GM12878 (cell line): ENCODE results near the gene NFS1. TPM values are rescaled to one million over a fixed set of nuclear protein-coding genes. Genes with fewer than 3 reads are reported as not detected.

Experiments used
- ATAC-seq: fragments of 200-7000 bp; cut with Tn5 transposase; 3 replicates; pipeline ENCODE4 v1.9.1; 2020; ENCODE audit warnings: mild to moderate bottlenecking, moderate library complexity
- BruUV-seq: library from RNA; stranded (reverse); fragments of 400-500 nt; replicated peaks from 2 replicates; lab custom pipeline; 2021; lab: Mats Ljungman, UMichigan
- CTCF ChIA-PET: fragments of 300-600 bp; sonication (Branson Sonifier 250); formaldehyde crosslinking; extraction: SDS; loops from one replicate; lab custom pipeline; 2021; ENCODE audit warnings: inconsistent platforms; lab: Yijun Ruan, JAX
- POLR2A ChIA-PET: fragments of 350-600 bp; formaldehyde crosslinking; extraction: SDS; loops from one replicate; lab custom pipeline; 2021; ENCODE audit warnings: inconsistent platforms; lab: Charles Lee
- RAD21 ChIA-PET: fragments of 300-600 bp; sonication (Branson Sonifier 250); formaldehyde crosslinking; loops from one replicate; lab custom pipeline; 2023; ENCODE audit warnings: antibody characterized with exemption; ENCODE audit not compliant: unreplicated experiment; lab: Charles Lee
- SMC1A ChIA-PET: fragments of 300-600 bp; sonication (Branson Sonifier 250); formaldehyde crosslinking; loops from one replicate; lab custom pipeline; 2023; ENCODE audit not compliant: unreplicated experiment, uncharacterized antibody; lab: Charles Lee
- DNase-seq: peaks from one replicate; pipeline ENCODE4 v3.0.0-alpha.2; 2011; ENCODE audit warnings: low read depth, low spot score
- FAIRE-seq: peaks from 3 replicates; lab custom pipeline; 2011; peaks lifted over from hg19 to GRCh38; lab: Jason Lieb, UNC
- H2AFZ ChIP-seq: 2 replicates; pipeline ENCODE4 v1.6.0; 2011; ENCODE audit warnings: low read depth, low read length, control low read depth; ENCODE audit not compliant: control insufficient read depth
- H3K27ac ChIP-seq: 2 replicates; pipeline ENCODE4 v1.5.1; 2011; ENCODE audit warnings: control low read depth; ENCODE audit not compliant: control insufficient read depth, insufficient read depth
- H3K27me3 ChIP-seq, 2 experiments: replicated peaks in 1 of 2; 2 replicates each; pipeline versions ENCODE4 v1.6.0 to v1.6.1; 2011; ENCODE audit warnings: low read length in 1 of 2; ENCODE audit not compliant: control insufficient read depth in 2 of 2, insufficient read depth in 2 of 2
- H3K36me3 ChIP-seq, 2 experiments: 2 replicates each; pipeline ENCODE4 v1.5.1; 2011; ENCODE audit warnings: low read length in 1 of 2; ENCODE audit not compliant: control insufficient read depth in 2 of 2, insufficient read depth in 2 of 2
- H3K4me1 ChIP-seq: 2 replicates; pipeline ENCODE4 v1.6.1; 2011; ENCODE audit warnings: mild to moderate bottlenecking, low read length, moderate library complexity, mixed read lengths; ENCODE audit not compliant: control insufficient read depth, insufficient read depth
- H3K4me2 ChIP-seq: 2 replicates; pipeline ENCODE4 v1.6.0; 2011; ENCODE audit warnings: control low read depth; ENCODE audit not compliant: control insufficient read depth, insufficient read depth
- H3K4me3 ChIP-seq: fragments of 200-600 bp; sonication (generic); 2 replicates; pipeline ENCODE4 v1.5.1; 2016
- H3K79me2 ChIP-seq: 2 replicates; pipeline ENCODE4 v1.6.0; 2011; ENCODE audit warnings: low read length; ENCODE audit not compliant: control insufficient read depth, insufficient read depth
- H3K9ac ChIP-seq: 2 replicates; pipeline ENCODE4 v1.8.0; 2011; ENCODE audit warnings: low read length, control low read depth, mixed read lengths; ENCODE audit not compliant: control insufficient read depth, insufficient read depth
- H3K9me3 ChIP-seq: replicated peaks from 3 replicates; pipeline ENCODE4 v1.5.1; 2011; ENCODE audit warnings: mild to moderate bottlenecking, low read length; ENCODE audit not compliant: control insufficient read depth, insufficient read depth
- H4K20me1 ChIP-seq: 2 replicates; pipeline ENCODE4 v1.6.0; 2011; ENCODE audit not compliant: control insufficient read depth, insufficient read depth
- ATF7 ChIP-seq: fragments of 450-650 bp; IDR thresholded peaks from 2 replicates; pipeline ENCODE4 v1.6.1; 2016; ENCODE audit warnings: low read depth, mild to moderate bottlenecking
- BHLHE40 ChIP-seq, 2 experiments: fragments of 450-650 bp in 1 of 2; IDR thresholded peaks; 2 replicates each; pipeline ENCODE4 v1.6.1; 2011 to 2017; ENCODE audit warnings: low read depth in 2 of 2, borderline replicate concordance in 1 of 2, improper control_type of control experiment in 1 of 2, low read length in 1 of 2, mild to moderate bottlenecking in 1 of 2
- BRCA1 ChIP-seq: IDR thresholded peaks from 2 replicates; pipeline ENCODE4 v1.6.1; 2011; ENCODE audit warnings: low read depth, low read length, improper control_type of control experiment
- CEBPB ChIP-seq, 2 experiments: fragments of 150-350 bp in 1 of 2; IDR thresholded peaks; 2 replicates each; pipeline ENCODE4 v1.6.1; 2012 to 2014; ENCODE audit warnings: low read depth in 2 of 2, low read length in 2 of 2, borderline replicate concordance in 1 of 2, inconsistent platforms in 1 of 2
- HDAC2 ChIP-seq: fragments of 200-600 bp; sonication (generic); IDR thresholded peaks from 2 replicates; pipeline ENCODE4 v1.6.1; 2017
- IKZF1 ChIP-seq: fragments of 450-650 bp; conservative IDR thresholded peaks from 2 replicates; pipeline ENCODE4 v1.6.1; 2017; ENCODE audit warnings: antibody characterized with exemption, mild to moderate bottlenecking
- IRF3 ChIP-seq: fragments of 450-650 bp; IDR thresholded peaks from 2 replicates; pipeline ENCODE4 v1.6.1; 2014; ENCODE audit warnings: mild to moderate bottlenecking
- MXI1 ChIP-seq: fragments of 150-350 bp; IDR thresholded peaks from 2 replicates; pipeline ENCODE4 v1.6.1; 2011; ENCODE audit warnings: low read depth, mild to moderate bottlenecking, inconsistent platforms, low read length, improper control_type of control experiment
- MYB ChIP-seq: fragments of 150-350 bp; IDR thresholded peaks from 2 replicates; pipeline ENCODE4 v1.6.1; 2014; ENCODE audit warnings: mild to moderate bottlenecking, low read depth, low read length, borderline replicate concordance
- SIX5 ChIP-seq: IDR thresholded peaks from 2 replicates; pipeline ENCODE4 v1.6.1; 2011; ENCODE audit warnings: mild to moderate bottlenecking, low read depth, low read length, moderate library complexity; ENCODE audit not compliant: severe bottlenecking
- SUZ12 ChIP-seq: fragments of 200-600 bp; sonication (generic); IDR thresholded peaks from one replicate; pipeline ENCODE4 v1.6.1; 2018; ENCODE audit warnings: antibody characterized with exemption, mild to moderate bottlenecking; ENCODE audit not compliant: unreplicated experiment
- TCF3 ChIP-seq: IDR thresholded peaks from 2 replicates; pipeline ENCODE4 v1.6.1; 2012; ENCODE audit warnings: low read depth, mild to moderate bottlenecking, low read length, borderline replicate concordance; ENCODE audit not compliant: insufficient read depth
- ZNF207 ChIP-seq: fragments of 450-650 bp; IDR thresholded peaks from 2 replicates; pipeline ENCODE4 v1.6.1; 2014; ENCODE audit warnings: antibody characterized with exemption, mild to moderate bottlenecking, borderline replicate concordance
- ZNF274 ChIP-seq: IDR thresholded peaks from one replicate; pipeline ENCODE4 v1.8.0; 2011; ENCODE audit not compliant: insufficient read length, insufficient read depth
- WGBS: methylation state at CpG from one replicate; pipeline ENCODE4 v1.1.6; 2016; ENCODE audit warnings: low lambda C conversion rate; ENCODE audit not compliant: insufficient replicate concordance, insufficient coverage; ENCODE audit errors: missing lambda C conversion rate; 5-methylcytosine and 5-hydroxymethylcytosine counted together
- in situ Hi-C: fragments of 300-500 bp; cut with MboI; formaldehyde crosslinking; loops from 9 replicates; pipeline ENCODE4 v1.14.3; 2018; ENCODE audit warnings: mixed read lengths
- intact Hi-C: fragments of 100-400 bp; cut with micrococcal nuclease; formaldehyde crosslinking; loops from one replicate; pipeline ENCODE4 v1.14.2; 2022; ENCODE audit not compliant: unreplicated experiment
- polyA plus RNA-seq, 11 experiments: library from polyadenylated mRNA; depleted of rRNA in 4 of 11; unstranded in 6 of 11; stranded (reverse) in 5 of 11; fragments of >200 nt; fragmentation: Nextera tagmentation in 4 of 11; fragmentation: Illumina TruSeq in 1 of 11; extraction: Ambion mirVana in 4 of 11; extraction: Trizol in 1 of 11; gene quantifications; 1 replicate in 1 of 11; 2 replicates in 10 of 11; pipeline versions ENCODE4 v1.2.1 to v1.2.3, GENCODE V29; 2011 to 2016; ENCODE audit warnings: inconsistent platforms in 2 of 11, missing spikeins in 2 of 11, low read depth in 1 of 11
- total RNA-seq, 4 experiments: library from RNA; depleted of rRNA in 3 of 4; stranded (reverse); fragments of >200 nt in 3 of 4; fragmentation: Illumina TruSeq in 1 of 4; extraction: Trizol in 1 of 4; gene quantifications; 2 replicates each; pipeline versions ENCODE4 v1.2.1 to v1.2.3, GENCODE V29; 2013 to 2021

Gene NFS1
- total and polyA plus RNA-seq, 10 of the 15 experiments (the other 5 are each of a cell fraction or from before 2014, with no cell fraction given) = 9.2 to 74.1 (median 38.6) TPM

DNA sequence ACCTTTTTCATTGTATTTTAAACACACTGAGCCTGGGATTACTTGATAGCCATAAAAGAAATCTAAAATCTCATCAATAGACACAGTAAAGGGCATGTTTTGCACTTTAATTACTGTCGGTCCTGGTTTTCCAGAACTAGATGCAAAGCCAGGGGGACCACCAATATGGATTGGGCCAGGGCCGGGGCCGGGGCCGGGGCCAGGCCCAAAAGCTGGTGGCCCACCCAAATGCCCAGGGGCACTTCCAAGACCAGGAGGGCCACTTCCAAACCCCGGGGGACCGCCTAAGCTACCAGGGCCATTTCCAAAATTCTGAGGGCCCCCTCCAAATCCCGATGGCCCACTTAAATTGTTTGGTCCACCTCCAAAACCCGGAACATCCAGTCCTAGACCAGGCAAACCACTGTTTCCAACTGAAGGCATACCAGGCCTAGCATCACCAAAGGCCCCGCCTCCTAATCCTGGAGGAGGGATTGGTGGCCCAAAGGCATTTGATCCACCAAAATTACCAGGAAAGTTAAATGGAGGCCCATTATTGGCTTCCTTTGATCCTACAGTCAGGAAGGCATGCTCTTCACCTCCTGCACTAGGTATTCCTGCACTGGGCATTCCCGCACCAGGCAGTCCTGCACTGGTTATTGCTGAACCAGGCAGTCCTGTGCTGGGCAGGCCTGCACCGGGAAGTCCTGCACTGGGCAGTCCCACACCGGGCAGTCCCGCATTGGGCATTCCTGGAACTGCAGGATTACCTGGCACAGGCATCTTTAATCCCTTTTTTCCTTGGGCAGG is 46.3 kb downstream of the NFS1 start:
- no peak overlapping the region for H3K4me3 ChIP-seq
- SMC1A ChIA-PET = interaction anchor here (1.1 to 1.2 kb wide), 2 partner anchors 24 to 82 kb away, joined by 3 read pairs; no protein-coding TSS in a partner anchor
- H2AFZ ChIP-seq = no peak overlapping the region
- no peak overlapping the region for H3K9ac ChIP-seq
- in situ Hi-C loops (no loop called here), intact Hi-C loops (no loop called here)
- H3K4me2 ChIP-seq = no peak overlapping the region
- H4K20me1 ChIP-seq = peaks cover 7% of the 10 kb centered on the region
- H3K36me3 ChIP-seq = peaks cover 19 to 30% of the 10 kb centered on the region in 2 experiments
- POLR2A ChIA-PET = interaction anchor here (0.7 kb wide), 1 partner anchor 10 kb away, joined by 3 read pairs; no protein-coding TSS in a partner anchor
- ATAC-seq (peak; percentile 18; the same call in 1 of the 3 replicates), FAIRE-seq (no peak), DNase-seq (no peak)
- H3K4me1 ChIP-seq = no peaks in the 10 kb centered on the region
- no peaks in the 10 kb centered on the region for H3K9me3 ChIP-seq
- no peaks in the 10 kb centered on the region for H3K27me3 ChIP-seq
- H3K27ac ChIP-seq = no peak overlapping the region
- WGBS = 93% methylated on average over 13 of the region's 13 CpGs
- RAD21 ChIA-PET = interaction anchor here (1.1 kb wide), 1 partner anchor 8 kb away, joined by 3 read pairs; no protein-coding TSS in a partner anchor
- no TSS peak for BruUV-seq
- H3K79me2 ChIP-seq = peaks cover 78% of the 10 kb centered on the region
- CTCF ChIA-PET = interaction anchor here (1.2 kb wide), 1 partner anchor 35 kb away, joined by 4 read pairs; no protein-coding TSS in a partner anchor
- TF ChIP-seq SUZ12 (no peak), IKZF1 (no peak), SIX5 (no peak), TCF3 (no peak), MYB (no peak), MXI1 (no peak), HDAC2 (no peak), ATF7 (no peak), ZNF207 (no peak), BRCA1 (no peak), CEBPB (IDR thresholded peaks at IDR 0.05; ENCODE audit: borderline replicate concordance in 1 of 2, low read depth in 2 of 2, low read length in 2 of 2) (no peak), BHLHE40 (IDR thresholded peaks at IDR 0.05; ENCODE audit: borderline replicate concordance in 1 of 2, low read depth in 2 of 2, low read length in 1 of 2) (no peak), IRF3 (no peak), ZNF274 (no peak)
